ENCODE measurements around the gene OR2W1. TPM values are rescaled to one million over a fixed set of nuclear protein-coding genes. Genes with fewer than 3 reads are reported as not detected.

The OR2W1 gene
- total and polyA plus RNA-seq, 7 donors: not detected

DNA sequence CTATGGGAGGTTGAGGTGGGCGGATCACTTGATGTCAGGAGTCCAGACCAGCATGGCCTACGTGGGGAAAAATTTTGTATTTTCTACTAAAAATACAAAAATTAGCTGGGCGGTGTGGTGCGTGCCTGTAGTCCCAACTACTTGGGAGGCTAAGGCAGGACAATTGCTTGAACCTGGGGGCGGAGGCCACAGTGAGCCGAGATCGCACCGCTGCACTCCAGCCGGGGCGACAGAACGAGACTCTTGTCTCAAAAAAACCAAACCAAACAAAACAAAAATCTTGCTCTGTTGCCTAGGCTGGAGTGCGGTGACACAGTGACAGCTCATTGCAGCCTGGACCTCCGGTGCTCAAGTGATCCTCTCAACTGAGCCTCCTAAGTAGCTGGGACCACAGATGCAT is 16.2 kb downstream of the OR2W1 start:
- intact Hi-C loops (cut with DNase I): no loop called here
- Histone ChIP-seq H3K27me3 (peaks cover 0 to 14% (median 0%) of the 10 kb centered on the region in 3 donors), H3K9me3 (no peaks in the 10 kb centered on the region), H3K4me3 (no peak overlapping the region), H3K36me3 (no peaks in the 10 kb centered on the region), H3K4me1 (no peaks in the 10 kb centered on the region), H3K27ac (no peak overlapping the region)
- TF ChIP-seq EP300 (IDR thresholded peaks at IDR 0.05) (no peak), POLR2A (IDR thresholded peaks at IDR 0.05) (no peak), POLR2AphosphoS5 (IDR thresholded peaks at IDR 0.05) (no peak), CTCF (IDR thresholded peaks at IDR 0.05) (no peak)
- DNase-seq: no peak
- 91 to 94% methylated on average over 13 of the region's 13 CpGs for WGBS, 2 donors

GRCh38 chr6:29025927-29026585 is 18.9 kb downstream of the OR2W1 start:
- no peak overlapping the region for H3K4me3 ChIP-seq
- no peaks in the 10 kb centered on the region for H3K36me3 ChIP-seq

DNA sequence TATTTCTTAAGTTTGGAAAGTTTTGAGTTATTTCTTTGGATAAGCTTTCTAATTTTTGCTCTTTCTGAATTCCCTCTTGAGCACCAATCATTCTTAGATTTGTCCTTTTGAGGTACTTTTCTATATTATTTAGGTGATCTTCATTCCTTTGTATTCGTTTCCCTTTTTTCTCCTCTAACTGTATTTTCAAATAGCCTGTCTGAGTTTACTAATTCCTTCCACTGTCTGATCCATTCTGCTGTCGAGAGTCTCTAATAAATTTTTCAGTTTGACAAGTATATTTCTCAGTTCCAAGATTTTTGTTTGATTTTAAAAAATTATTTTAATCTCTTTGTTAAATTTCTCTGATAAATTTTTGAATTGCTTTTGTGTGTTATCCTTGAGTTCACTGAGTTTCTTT is 23.5 kb downstream of the OR2W1 start:
- H3K27me3 ChIP-seq: peaks cover 0 to 14% (median 0%) of the 10 kb centered on the region in 3 donors
- 68 to 78% methylated on average over 2 of the region's 2 CpGs for whole genome bisulfite sequencing, 2 donors
- H3K4me3 ChIP-seq: no peak overlapping the region
- intact Hi-C loops (cut with DNase I): no loop called here
- TF ChIP-seq EP300 (IDR thresholded peaks at IDR 0.05) (no peak), POLR2A (IDR thresholded peaks at IDR 0.05) (no peak), CTCF (IDR thresholded peaks at IDR 0.05) (no peak), POLR2AphosphoS5 (IDR thresholded peaks at IDR 0.05) (no peak)
- DNase-seq: no peak
- H3K27ac ChIP-seq: no peak overlapping the region
- H3K9me3 ChIP-seq: no peaks in the 10 kb centered on the region
- H3K4me1 ChIP-seq: peaks cover 0 to 6% (median 2%) of the 10 kb centered on the region in 4 donors
- no peaks in the 10 kb centered on the region for H3K36me3 ChIP-seq

More at GRCh38 chr6:29025927-29026585, 18.9 kb downstream of the OR2W1 start:
- WGBS, 2 donors: 40 to 54% methylated on average over 2 of the region's 2 CpGs
- intact Hi-C loops (cut with DNase I): no loop called here
- Histone ChIP-seq H3K4me1 (no peaks in the 10 kb centered on the region), H3K27me3 (peaks cover 0 to 14% (median 0%) of the 10 kb centered on the region in 3 donors), H3K9me3 (no peaks in the 10 kb centered on the region), H3K27ac (no peak overlapping the region)
- DNase-seq: no peak
- TF ChIP-seq CTCF (IDR thresholded peaks at IDR 0.05) (no peak), EP300 (IDR thresholded peaks at IDR 0.05) (no peak), POLR2AphosphoS5 (IDR thresholded peaks at IDR 0.05) (no peak), POLR2A (IDR thresholded peaks at IDR 0.05) (no peak)

GRCh38 chr6:29019629-29020028 is 25.3 kb downstream of the OR2W1 start:
- intact Hi-C loops (cut with DNase I): loop anchor here (5.0 to 10.0 kb wide), 2 partner anchors 97 to 155 kb away; partner anchors contain the start of gene TRIM27
- Histone ChIP-seq H3K4me1 (peaks cover 0 to 22% (median 10%) of the 10 kb centered on the region in 4 donors), H3K27ac (no peak overlapping the region), H3K27me3 (peaks cover 6 to 11% (median 10%) of the 10 kb centered on the region in 3 donors), H3K4me3 (no peak overlapping the region), H3K9me3 (no peaks in the 10 kb centered on the region), H3K36me3 (no peaks in the 10 kb centered on the region)
- no peak for TF ChIP-seq POLR2AphosphoS5 (IDR thresholded peaks at IDR 0.05)
- TF ChIP-seq CTCF (IDR thresholded peaks at IDR 0.05): no peak
- TF ChIP-seq POLR2A (IDR thresholded peaks at IDR 0.05): no peak
- TF ChIP-seq EP300 (IDR thresholded peaks at IDR 0.05): no peak
- 74% methylated on average over 2 of the region's 2 CpGs for WGBS, 2 donors
- DNase-seq: no peak

All from sigmoid colon (tissue), 7 donors.